K562 (cell line): Measurements from ENCODE around the gene ACOX2. TPM values are rescaled to one million over a fixed set of nuclear protein-coding genes. Genes with fewer than 3 reads are reported as not detected.

ENCODE experiments used
- ATAC-seq: fragments of 200-7000 bp; cut with Tn5 transposase; 3 replicates; pipeline ENCODE4 v1.9.1; 2020; ENCODE audit warnings: moderate library complexity
- BruUV-seq: library from RNA; stranded (reverse); fragments of 400-500 nt; replicated peaks from 2 replicates; lab custom pipeline; 2021; lab: Mats Ljungman, UMichigan
- CTCF ChIA-PET: fragments of 300-600 bp; formaldehyde crosslinking; extraction: SDS; loops from one replicate; lab custom pipeline; 2021; ENCODE audit warnings: low intra/inter-chr PET ratio; lab: Yijun Ruan, JAX
- POLR2A ChIA-PET: fragments of 300-600, 350-650 bp; sonication (Branson Sonifier 250); formaldehyde crosslinking; extraction: SDS; loops from one replicate; lab custom pipeline; 2021; ENCODE audit warnings: antibody characterized with exemption, inconsistent platforms; lab: Yijun Ruan, JAX
- DNase-seq, 4 experiments: peaks; one replicate each; pipeline versions ENCODE4 v3.0.0 to v3.0.0-alpha.2; 2011 to 2018; ENCODE audit warnings: low spot score in 3 of 4, mixed read lengths in 3 of 4; ENCODE audit errors: extremely low read depth in 1 of 4
- FAIRE-seq: peaks from 2 replicates; lab custom pipeline; 2011; peaks lifted over from hg19 to GRCh38; lab: Jason Lieb, UNC
- H2AFZ ChIP-seq: 2 replicates; pipeline ENCODE4 v1.6.0; 2011; ENCODE audit warnings: low read depth, low read length, control low read depth, inconsistent platforms
- H3K27ac ChIP-seq: fragments of 200-600 bp; 3 replicates; pipeline ENCODE4 v1.8.0; 2011; ENCODE audit warnings: low read depth, mild to moderate bottlenecking, control low read depth, inconsistent platforms, low read length, moderate library complexity, mixed read lengths; ENCODE audit errors: extremely low read depth
- H3K27me3 ChIP-seq, 2 experiments: fragments of 300-600 bp in 1 of 2; 2 replicates in 1 of 2; 3 replicates in 1 of 2; pipeline versions ENCODE4 v1.6.0 to v1.8.0; 2011; ENCODE audit warnings: inconsistent platforms in 2 of 2, low read length in 2 of 2, mild to moderate bottlenecking in 1 of 2, mixed read lengths in 1 of 2, moderate library complexity in 1 of 2; ENCODE audit not compliant: control insufficient read depth in 2 of 2, insufficient read depth in 2 of 2
- H3K36me3 ChIP-seq: fragments of 300-600 bp; 3 replicates; pipeline ENCODE4 v1.8.0; 2011; ENCODE audit warnings: mild to moderate bottlenecking, low read length, inconsistent platforms; ENCODE audit not compliant: control insufficient read depth, insufficient read depth
- H3K4me1 ChIP-seq, 2 experiments: fragments of 200-600 bp in 1 of 2; replicated peaks in 1 of 2; 2 replicates in 1 of 2; 3 replicates in 1 of 2; pipeline versions ENCODE4 v1.5.1 to v1.8.0; 2011; ENCODE audit warnings: inconsistent platforms in 2 of 2, low read length in 2 of 2, mild to moderate bottlenecking in 1 of 2, mixed read lengths in 1 of 2, moderate library complexity in 1 of 2; ENCODE audit not compliant: control insufficient read depth in 2 of 2, insufficient read depth in 2 of 2
- H3K4me2 ChIP-seq: 2 replicates; pipeline ENCODE4 v1.6.1; 2011; ENCODE audit warnings: low read length, control low read depth, inconsistent platforms, mixed read lengths; ENCODE audit not compliant: insufficient read depth
- H3K4me3 ChIP-seq: fragments of 200-600 bp; sonication (generic), shearing (Covaris generic); 2 replicates; pipeline ENCODE4 v1.5.1; 2016; ENCODE audit warnings: control low read depth, inconsistent platforms
- H3K79me2 ChIP-seq: fragments of 200-600 bp; 3 replicates; pipeline ENCODE4 v1.8.0; 2011; ENCODE audit warnings: low read length, inconsistent platforms; ENCODE audit not compliant: control insufficient read depth, insufficient read depth
- H3K9ac ChIP-seq, 2 experiments: 2 replicates each; pipeline versions ENCODE4 v1.6.0 to v1.6.1; 2011; ENCODE audit warnings: low read depth in 2 of 2, low read length in 2 of 2, control low read depth in 1 of 2, inconsistent platforms in 1 of 2, mild to moderate bottlenecking in 1 of 2, mixed read lengths in 1 of 2; ENCODE audit not compliant: insufficient read depth in 1 of 2
- H3K9me1 ChIP-seq: one replicate; pipeline ENCODE4 v1.6.0; 2011; ENCODE audit warnings: inconsistent platforms, mild to moderate bottlenecking, low read length, moderate library complexity; ENCODE audit not compliant: control insufficient read depth, insufficient read depth
- H3K9me3 ChIP-seq: replicated peaks from 2 replicates; pipeline ENCODE4 v1.5.1; 2011; ENCODE audit warnings: low read depth, low read length, inconsistent platforms; ENCODE audit not compliant: control insufficient read depth, insufficient read depth
- H4K20me1 ChIP-seq: replicated peaks from 2 replicates; pipeline ENCODE4 v1.6.1; 2011; ENCODE audit warnings: low read length, inconsistent platforms, mixed read lengths; ENCODE audit not compliant: control insufficient read depth, insufficient read depth
- DDX20 ChIP-seq: fragments of 450-650 bp; IDR thresholded peaks from 2 replicates; pipeline ENCODE4 v1.6.1; 2016; ENCODE audit warnings: missing genetic modification characterization, low read depth, mild to moderate bottlenecking, missing compliant biosample characterization, moderate library complexity
- MLX ChIP-seq, 2 experiments: fragments of 450-650 bp in 1 of 2; sonication (generic) in 1 of 2; formaldehyde crosslinking; conservative IDR thresholded peaks; 2 replicates each; pipeline versions ENCODE4 v1.4.0 to v1.8.1; 2020 to 2022; ENCODE audit warnings: mild to moderate bottlenecking in 1 of 2, missing genetic modification reagents in 1 of 2
- RREB1 ChIP-seq: fragments of 250-450 bp; sonication (Bioruptor Pico); IDR thresholded peaks from 2 replicates; pipeline ENCODE4 v1.4.0; 2020
- SNAPC5 ChIP-seq: fragments of 250-450 bp; sonication (Bioruptor Pico); IDR thresholded peaks from 2 replicates; pipeline ENCODE4 v1.8.0; 2021; ENCODE audit warnings: moderate library complexity, mild to moderate bottlenecking, inconsistent platforms
- TCF7 ChIP-seq: sonication (generic); IDR thresholded peaks from 2 replicates; pipeline ENCODE4 v1.6.1; 2016; ENCODE audit warnings: antibody characterized with exemption, borderline replicate concordance
- TFE3 ChIP-seq: fragments of 450-650 bp; formaldehyde crosslinking; IDR thresholded peaks from 2 replicates; pipeline ENCODE4 v1.4.0; 2020; ENCODE audit warnings: mild to moderate bottlenecking, mixed read lengths
- WGBS: fragments of 100-300 bp; shearing (Covaris generic); methylation state at CpG from one replicate; pipeline ENCODE4 v1.1.6; 2016; ENCODE audit warnings: low coverage, mixed read lengths; ENCODE audit not compliant: insufficient coverage; ENCODE audit errors: missing lambda C conversion rate; 5-methylcytosine and 5-hydroxymethylcytosine counted together
- in situ Hi-C: fragments of 300-500 bp; cut with MboI; formaldehyde crosslinking; loops from 4 replicates; pipeline ENCODE4 v1.15.0; 2018; ENCODE audit warnings: inconsistent platforms, mixed read lengths
- intact Hi-C: fragments of 100-400 bp; cut with micrococcal nuclease; formaldehyde crosslinking; loops from 2 replicates; pipeline ENCODE4 v1.14.2; 2022
- polyA plus RNA-seq, 8 experiments: library from polyadenylated mRNA; depleted of rRNA in 4 of 8; stranded (reverse) in 5 of 8; unstranded in 3 of 8; fragments of >200 nt; fragmentation: Nextera tagmentation in 2 of 8; fragmentation: Illumina TruSeq in 1 of 8; extraction: Ambion mirVana in 2 of 8; extraction: Trizol in 1 of 8; gene quantifications; 2 replicates each; pipeline versions ENCODE4 v1.2.1 to v1.2.3, GENCODE V29; 2011 to 2014; ENCODE audit warnings: inconsistent platforms in 1 of 8, missing spikeins in 1 of 8
- total RNA-seq, 7 experiments: library from RNA; depleted of rRNA in 6 of 7; stranded (reverse); fragments of >200 nt in 6 of 7; fragmentation: Illumina TruSeq in 2 of 7; extraction: Trizol in 2 of 7; gene quantifications; 2 replicates each; pipeline versions ENCODE4 v1.2.1 to v1.2.3, GENCODE V29; 2011 to 2021; ENCODE audit warnings: low replicate concordance in 1 of 7

The ACOX2 gene
- total and polyA plus RNA-seq, 9 of the 15 experiments (the other 6 are each of a cell fraction or from before 2014, with no cell fraction given): 0.15 TPM; not detected in 8

- Histone ChIP-seq H3K27ac (no peak overlapping the region), H3K9me3 (no peaks in the 10 kb centered on the region), H3K4me1 (peaks cover 0 to 2% of the 10 kb centered on the region in 2 experiments; a peak in 1 of 5 replicates), H3K4me3 (no peak overlapping the region), H3K9ac (no peak overlapping the region), H3K79me2 (no peaks in the 10 kb centered on the region), H4K20me1 (no peaks in the 10 kb centered on the region), H3K36me3 (no peaks in the 10 kb centered on the region), H3K9me1 (no peaks in the 10 kb centered on the region), H2AFZ (no peak overlapping the region), H3K4me2 (no peak overlapping the region), H3K27me3 (0 out of 5 replicates have a peak, but pooled peaks cover 0 to 2% of the 10 kb centered on the region in 2 experiments)
- ATAC-seq (no peak), FAIRE-seq (no peak), DNase-seq (no peak)
- BruUV-seq: no TSS peak
- intact Hi-C loops: loop anchor here (1.0 kb wide), 1 partner anchor 69 kb away; no protein-coding TSS in a partner anchor
- TF ChIP-seq DDX20 (tag) (no peak), SNAPC5 (CRISPR knock-in tag) (no peak), MLX (CRISPR knock-in tag; conservative IDR thresholded peaks at IDR 0.05) (no peak)
- POLR2A ChIA-PET: no interaction called here
- in situ Hi-C loops: no loop called here
- CTCF ChIA-PET: interaction anchor here (1.4 kb wide), 1 partner anchor 70 kb away, joined by 7 read pairs; no protein-coding TSS in a partner anchor
- 50% methylated on average over 2 of the region's 4 CpGs for WGBS
Measured at GRCh38 chr3:58462829-58463180, 74.2 kb downstream of the ACOX2 start.

GRCh38 chr3:58459160-58459559 lies 77.8 kb downstream of the ACOX2 start:
- H3K4me2 ChIP-seq: no peak overlapping the region
- intact Hi-C loops (no loop called here), in situ Hi-C loops (no loop called here)
- BruUV-seq: no TSS peak
- H3K79me2 ChIP-seq: no peaks in the 10 kb centered on the region
- no peaks in the 10 kb centered on the region for H4K20me1 ChIP-seq
- no peaks in the 10 kb centered on the region for H3K9me1 ChIP-seq
- no peaks in the 10 kb centered on the region for H3K9me3 ChIP-seq
- ChIA-PET CTCF (no interaction called here), POLR2A (no interaction called here)
- no peaks in the 10 kb centered on the region for H3K36me3 ChIP-seq
- peaks cover 0 to 2% of the 10 kb centered on the region in 2 experiments; a peak in 1 of 5 replicates for H3K4me1 ChIP-seq
- no peak overlapping the region for H3K4me3 ChIP-seq
- no peak overlapping the region for H2AFZ ChIP-seq
- H3K27ac ChIP-seq: no peak overlapping the region
- DNase-seq: no peak
- 0 out of 5 replicates have a peak, but pooled peaks cover 0 to 2% of the 10 kb centered on the region in 2 experiments for H3K27me3 ChIP-seq
- WGBS: 3% methylated on average over 4 of the region's 4 CpGs
- no peak for FAIRE-seq
- H3K9ac ChIP-seq: no peak overlapping the region
- no peak for ATAC-seq
- TF ChIP-seq TCF7: no peak
- TF ChIP-seq RREB1 (CRISPR knock-in tag): no peak
- no peak for TF ChIP-seq TFE3 (CRISPR knock-in tag)
